Measurements from ENCODE around the gene LIMS4.
"Not testable (repeated sequence)": the region's sequence is repeated elsewhere in the genome, so short reads cannot be mapped to it uniquely, and the experiment has no call there.

The LIMS4 gene

DNA sequence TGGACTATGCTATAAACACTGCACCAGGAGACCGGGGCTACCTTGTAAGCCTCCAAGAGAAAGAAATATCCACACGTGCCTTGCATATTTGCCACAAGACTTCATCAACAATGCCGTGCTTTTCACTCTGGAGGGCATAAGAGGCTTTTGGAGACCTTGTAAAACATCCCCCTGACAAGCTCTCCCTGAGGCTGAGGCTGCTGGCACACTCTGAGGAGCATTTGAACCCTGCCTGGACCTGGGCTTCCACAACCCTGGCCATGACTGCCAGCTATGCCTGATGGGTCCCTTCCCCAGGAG is 393 bp upstream of the LIMS4 start:
- H2BK12ac ChIP-seq (ENCODE audit: low read length in 2 of 2); H4K8ac ChIP-seq (ENCODE audit: low read length); H3K9me3 ChIP-seq (ENCODE audit: control insufficient read depth, low read length); H3K79me1 ChIP-seq (replicated peaks; ENCODE audit: low read length, poor library complexity, severe bottlenecking); H3K27ac ChIP-seq (ENCODE audit: low read length, poor library complexity, severe bottlenecking); H4K91ac ChIP-seq (ENCODE audit: low read length); H3K4me1 ChIP-seq (ENCODE audit: control insufficient read depth, insufficient read depth, low read depth, low read length); H3K9ac ChIP-seq (ENCODE audit: low read length); H3K18ac ChIP-seq (ENCODE audit: low read depth in 1 of 2, low read length in 2 of 2); H3K14ac ChIP-seq (ENCODE audit: low read length in 2 of 2); H3K27me3 ChIP-seq (ENCODE audit: control insufficient read depth in 1 of 2, insufficient read depth in 1 of 2, low read length in 2 of 2); H3K23ac ChIP-seq (ENCODE audit: low read length in 2 of 2); H2AFZ ChIP-seq (ENCODE audit: low read depth, low read length); H3K4ac ChIP-seq (ENCODE audit: low read depth in 1 of 2, low read length in 2 of 2); DNase-seq; H2AK5ac ChIP-seq (ENCODE audit: low read length, severe bottlenecking); H3K4me2 ChIP-seq (ENCODE audit: low read length, poor library complexity, severe bottlenecking); H3K36me3 ChIP-seq (ENCODE audit: control insufficient read depth in 1 of 2, insufficient read depth in 2 of 2, low read depth in 1 of 2, low read length in 2 of 2); H2BK120ac ChIP-seq (ENCODE audit: low read depth, low read length); H2BK5ac ChIP-seq (ENCODE audit: low read depth, low read length, poor library complexity, severe bottlenecking); H3K4me3 ChIP-seq (ENCODE audit: insufficient read depth in 1 of 2, low read depth in 1 of 2, low read length in 2 of 2); H2BK15ac ChIP-seq (ENCODE audit: low read depth, poor library complexity, severe bottlenecking): not testable (repeated sequence)
- no CpG with 5 or more reads among the region's 3 CpGs for WGBS

DNA sequence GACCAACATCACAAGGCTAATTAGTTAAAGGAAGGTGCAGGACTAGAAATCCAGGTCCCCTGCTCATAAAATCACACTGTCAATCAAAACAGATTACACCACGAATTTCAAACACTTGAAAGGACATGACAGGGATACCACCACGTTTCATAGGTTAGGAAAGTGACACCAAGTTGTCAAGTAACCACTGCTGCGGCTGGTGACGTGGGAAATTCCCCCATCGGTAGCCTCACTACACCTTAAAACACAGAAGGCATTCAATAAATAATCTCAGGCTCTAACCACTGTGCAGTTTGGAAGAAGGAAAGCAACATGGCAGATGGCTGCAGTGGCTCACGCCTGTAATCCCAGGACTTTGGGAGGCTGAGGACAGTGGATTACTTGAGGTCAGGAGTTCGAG is 3.7 kb downstream of the LIMS4 start:
- H2BK12ac ChIP-seq (ENCODE audit: low read length in 2 of 2); DNase-seq; H2BK5ac ChIP-seq (ENCODE audit: low read depth, low read length, poor library complexity, severe bottlenecking); H2BK15ac ChIP-seq (ENCODE audit: low read depth, poor library complexity, severe bottlenecking); H3K23ac ChIP-seq (ENCODE audit: low read length in 2 of 2); H3K9ac ChIP-seq (ENCODE audit: low read length); H3K79me1 ChIP-seq (replicated peaks; ENCODE audit: low read length, poor library complexity, severe bottlenecking); H3K36me3 ChIP-seq (ENCODE audit: control insufficient read depth in 1 of 2, insufficient read depth in 2 of 2, low read depth in 1 of 2, low read length in 2 of 2); H3K4me1 ChIP-seq (ENCODE audit: control insufficient read depth, insufficient read depth, low read depth, low read length); H3K27ac ChIP-seq (ENCODE audit: low read length, poor library complexity, severe bottlenecking); H3K18ac ChIP-seq (ENCODE audit: low read depth in 1 of 2, low read length in 2 of 2); H3K14ac ChIP-seq (ENCODE audit: low read length in 2 of 2); H2BK120ac ChIP-seq (ENCODE audit: low read depth, low read length); H4K8ac ChIP-seq (ENCODE audit: low read length); H3K4me3 ChIP-seq (ENCODE audit: insufficient read depth in 1 of 2, low read depth in 1 of 2, low read length in 2 of 2); H4K91ac ChIP-seq (ENCODE audit: low read length); H2AK5ac ChIP-seq (ENCODE audit: low read length, severe bottlenecking); H2AFZ ChIP-seq (ENCODE audit: low read depth, low read length); H3K9me3 ChIP-seq (ENCODE audit: control insufficient read depth, low read length); H3K4ac ChIP-seq (ENCODE audit: low read depth in 1 of 2, low read length in 2 of 2); H3K4me2 ChIP-seq (ENCODE audit: low read length, poor library complexity, severe bottlenecking); H3K27me3 ChIP-seq (ENCODE audit: control insufficient read depth in 1 of 2, insufficient read depth in 1 of 2, low read length in 2 of 2): not testable (repeated sequence)
- WGBS = no CpG with 5 or more reads among the region's 7 CpGs

DNA sequence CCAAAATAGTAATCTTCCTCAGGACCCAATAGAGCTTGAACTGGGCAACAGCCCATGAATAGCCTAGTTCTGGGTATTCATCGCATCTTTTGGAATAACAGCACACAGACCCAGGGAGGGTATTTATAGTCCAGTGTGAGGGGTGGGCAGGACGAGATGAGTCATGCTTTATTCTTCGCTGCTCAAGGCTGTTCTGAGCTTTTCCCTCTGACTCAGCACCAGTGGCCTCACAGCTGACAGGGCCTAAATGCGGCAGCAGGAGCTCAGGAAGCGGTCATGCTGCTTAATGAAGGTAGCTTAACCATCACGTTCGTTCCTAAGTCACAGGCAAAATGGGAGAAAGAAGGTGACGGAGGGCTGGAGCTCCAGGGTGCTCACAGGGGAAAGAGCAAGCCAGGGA is 7.3 kb downstream of the LIMS4 start:
- not testable (repeated sequence) for H2BK5ac ChIP-seq (ENCODE audit: low read depth, low read length, poor library complexity, severe bottlenecking); H3K27me3 ChIP-seq (ENCODE audit: control insufficient read depth in 1 of 2, insufficient read depth in 1 of 2, low read length in 2 of 2); H2BK15ac ChIP-seq (ENCODE audit: low read depth, poor library complexity, severe bottlenecking); H3K23ac ChIP-seq (ENCODE audit: low read length in 2 of 2); H3K9ac ChIP-seq (ENCODE audit: low read length); H3K4me2 ChIP-seq (ENCODE audit: low read length, poor library complexity, severe bottlenecking); DNase-seq; H3K36me3 ChIP-seq (ENCODE audit: control insufficient read depth in 1 of 2, insufficient read depth in 2 of 2, low read depth in 1 of 2, low read length in 2 of 2); H3K4me1 ChIP-seq (ENCODE audit: control insufficient read depth, insufficient read depth, low read depth, low read length); H2AFZ ChIP-seq (ENCODE audit: low read depth, low read length); H3K9me3 ChIP-seq (ENCODE audit: control insufficient read depth, low read length); H4K8ac ChIP-seq (ENCODE audit: low read length); H2AK5ac ChIP-seq (ENCODE audit: low read length, severe bottlenecking); H3K4ac ChIP-seq (ENCODE audit: low read depth in 1 of 2, low read length in 2 of 2); H3K79me1 ChIP-seq (replicated peaks; ENCODE audit: low read length, poor library complexity, severe bottlenecking); H2BK12ac ChIP-seq (ENCODE audit: low read length in 2 of 2); H2BK120ac ChIP-seq (ENCODE audit: low read depth, low read length); H3K18ac ChIP-seq (ENCODE audit: low read depth in 1 of 2, low read length in 2 of 2); H3K27ac ChIP-seq (ENCODE audit: low read length, poor library complexity, severe bottlenecking); H3K14ac ChIP-seq (ENCODE audit: low read length in 2 of 2); H4K91ac ChIP-seq (ENCODE audit: low read length); H3K4me3 ChIP-seq (ENCODE audit: insufficient read depth in 1 of 2, low read depth in 1 of 2, low read length in 2 of 2)
- WGBS = no CpG with 5 or more reads among the region's 8 CpGs

DNA sequence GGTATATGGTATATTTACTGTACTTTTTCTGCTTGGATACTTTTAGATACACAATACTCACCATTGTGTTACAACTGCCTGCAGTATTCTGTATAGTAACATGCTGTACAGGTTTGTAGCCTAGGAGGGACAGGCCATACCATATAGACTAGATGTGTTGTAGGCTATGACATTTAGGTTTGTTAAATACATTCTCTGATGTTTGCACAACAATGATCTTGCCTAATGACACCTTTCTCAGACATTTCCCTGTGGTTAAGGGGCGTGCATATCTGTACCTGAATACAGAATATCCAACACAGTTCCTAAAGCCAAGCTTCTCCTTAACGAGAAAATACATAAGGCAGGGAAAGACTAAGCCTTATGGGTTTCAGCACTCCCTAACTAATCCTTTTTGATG is 10.2 kb downstream of the LIMS4 start:
- H3K14ac ChIP-seq (ENCODE audit: low read length in 2 of 2); H3K4me1 ChIP-seq (ENCODE audit: control insufficient read depth, insufficient read depth, low read depth, low read length); H3K4ac ChIP-seq (ENCODE audit: low read depth in 1 of 2, low read length in 2 of 2); H4K91ac ChIP-seq (ENCODE audit: low read length); H3K36me3 ChIP-seq (ENCODE audit: control insufficient read depth in 1 of 2, insufficient read depth in 2 of 2, low read depth in 1 of 2, low read length in 2 of 2); H3K23ac ChIP-seq (ENCODE audit: low read length in 2 of 2); H2BK12ac ChIP-seq (ENCODE audit: low read length in 2 of 2); H2BK120ac ChIP-seq (ENCODE audit: low read depth, low read length); H3K4me2 ChIP-seq (ENCODE audit: low read length, poor library complexity, severe bottlenecking); H4K8ac ChIP-seq (ENCODE audit: low read length); H3K4me3 ChIP-seq (ENCODE audit: insufficient read depth in 1 of 2, low read depth in 1 of 2, low read length in 2 of 2); H3K27ac ChIP-seq (ENCODE audit: low read length, poor library complexity, severe bottlenecking); H2BK5ac ChIP-seq (ENCODE audit: low read depth, low read length, poor library complexity, severe bottlenecking); H3K9ac ChIP-seq (ENCODE audit: low read length); H3K18ac ChIP-seq (ENCODE audit: low read depth in 1 of 2, low read length in 2 of 2); H2AFZ ChIP-seq (ENCODE audit: low read depth, low read length); H3K9me3 ChIP-seq (ENCODE audit: control insufficient read depth, low read length); H2AK5ac ChIP-seq (ENCODE audit: low read length, severe bottlenecking); H3K27me3 ChIP-seq (ENCODE audit: control insufficient read depth in 1 of 2, insufficient read depth in 1 of 2, low read length in 2 of 2); H2BK15ac ChIP-seq (ENCODE audit: low read depth, poor library complexity, severe bottlenecking); H3K79me1 ChIP-seq (replicated peaks; ENCODE audit: low read length, poor library complexity, severe bottlenecking); DNase-seq: not testable (repeated sequence)
- no CpG with 5 or more reads among the region's 2 CpGs for WGBS

All from mesenchymal stem cell (in vitro differentiated cells and primary cell).